Endothelial cell (in vitro differentiated cells): ENCODE measurements around the gene IGF2BP2. TPM values are rescaled to one million over a fixed set of nuclear protein-coding genes. Genes with fewer than 3 reads are reported as not detected.

Source experiments
- DNase-seq: peaks from one replicate; pipeline ENCODE4 v3.0.0; 2021; ENCODE audit warnings: low spot score
- H3K27ac Mint-ChIP-seq: one replicate; pipeline ENCODE4 v1.8.0; 2021; ENCODE audit warnings: mixed read lengths, inconsistent platforms; ENCODE audit not compliant: unreplicated experiment
- H3K27me3 Mint-ChIP-seq: one replicate; pipeline ENCODE4 v1.8.0; 2021; ENCODE audit warnings: mild to moderate bottlenecking, moderate library complexity, mixed read lengths, inconsistent platforms; ENCODE audit not compliant: unreplicated experiment
- H3K36me3 Mint-ChIP-seq: one replicate; pipeline ENCODE4 v1.8.0; 2021; ENCODE audit warnings: mild to moderate bottlenecking, low read depth, mixed read lengths, inconsistent platforms; ENCODE audit not compliant: unreplicated experiment
- H3K4me1 Mint-ChIP-seq: one replicate; pipeline ENCODE4 v1.8.0; 2021; ENCODE audit warnings: mild to moderate bottlenecking, mixed read lengths, inconsistent platforms; ENCODE audit not compliant: unreplicated experiment
- H3K4me3 Mint-ChIP-seq: one replicate; pipeline ENCODE4 v1.8.0; 2021; ENCODE audit warnings: mild to moderate bottlenecking, mixed read lengths, inconsistent platforms; ENCODE audit not compliant: unreplicated experiment
- H3K9me3 Mint-ChIP-seq: one replicate; pipeline ENCODE4 v1.8.0; 2021; ENCODE audit warnings: mixed read lengths, inconsistent platforms; ENCODE audit not compliant: unreplicated experiment
- total RNA-seq: library from RNA; stranded (reverse); fragmentation: NEBNext Ultra II Directional; extraction: Animal tissue kit (Norgen Biotek cat#: 25700); gene quantifications from one replicate; pipeline ENCODE4 v1.2.1, GENCODE V29; 2021; ENCODE audit not compliant: unreplicated experiment
- TF ChIP-seq, protein P1 (sequence below): fragments of 200-600 bp; sonication (generic); IDR thresholded peaks from one replicate; pipeline ENCODE4 v1.5.0; 2021; ENCODE audit warnings: antibody characterized with exemption; ENCODE audit not compliant: unreplicated experiment

Gene IGF2BP2
- total RNA-seq, 1 donor from 2014 or later: 165 TPM

GRCh38 chr3:185732782-185733181, 92.1 kb downstream of the IGF2BP2 start:
- H3K4me1 Mint-ChIP-seq: peaks cover 61% of the 10 kb centered on the region
- H3K4me3 Mint-ChIP-seq: peak overlapping the region; percentile 72
- no peak for DNase-seq
- H3K9me3 Mint-ChIP-seq: no peaks in the 10 kb centered on the region
- H3K36me3 Mint-ChIP-seq: peaks cover 6% of the 10 kb centered on the region
- H3K27me3 Mint-ChIP-seq: peaks cover 9% of the 10 kb centered on the region
- TF ChIP-seq, protein P1, sequence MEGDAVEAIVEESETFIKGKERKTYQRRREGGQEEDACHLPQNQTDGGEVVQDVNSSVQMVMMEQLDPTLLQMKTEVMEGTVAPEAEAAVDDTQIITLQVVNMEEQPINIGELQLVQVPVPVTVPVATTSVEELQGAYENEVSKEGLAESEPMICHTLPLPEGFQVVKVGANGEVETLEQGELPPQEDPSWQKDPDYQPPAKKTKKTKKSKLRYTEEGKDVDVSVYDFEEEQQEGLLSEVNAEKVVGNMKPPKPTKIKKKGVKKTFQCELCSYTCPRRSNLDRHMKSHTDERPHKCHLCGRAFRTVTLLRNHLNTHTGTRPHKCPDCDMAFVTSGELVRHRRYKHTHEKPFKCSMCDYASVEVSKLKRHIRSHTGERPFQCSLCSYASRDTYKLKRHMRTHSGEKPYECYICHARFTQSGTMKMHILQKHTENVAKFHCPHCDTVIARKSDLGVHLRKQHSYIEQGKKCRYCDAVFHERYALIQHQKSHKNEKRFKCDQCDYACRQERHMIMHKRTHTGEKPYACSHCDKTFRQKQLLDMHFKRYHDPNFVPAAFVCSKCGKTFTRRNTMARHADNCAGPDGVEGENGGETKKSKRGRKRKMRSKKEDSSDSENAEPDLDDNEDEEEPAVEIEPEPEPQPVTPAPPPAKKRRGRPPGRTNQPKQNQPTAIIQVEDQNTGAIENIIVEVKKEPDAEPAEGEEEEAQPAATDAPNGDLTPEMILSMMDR: no peak
- H3K27ac Mint-ChIP-seq: peak overlapping the region; percentile 98

GRCh38 chr3:185730550-185730949, 94.3 kb downstream of the IGF2BP2 start:
- Mint-ChIP-seq H3K36me3 (peaks cover 6% of the 10 kb centered on the region), H3K27me3 (peaks cover 9% of the 10 kb centered on the region), H3K9me3 (no peaks in the 10 kb centered on the region), H3K4me3 (no peak overlapping the region), H3K4me1 (peaks cover 66% of the 10 kb centered on the region), H3K27ac (peak overlapping the region; percentile 34)
- DNase-seq: no peak
- TF ChIP-seq, protein P1: no peak

DNA sequence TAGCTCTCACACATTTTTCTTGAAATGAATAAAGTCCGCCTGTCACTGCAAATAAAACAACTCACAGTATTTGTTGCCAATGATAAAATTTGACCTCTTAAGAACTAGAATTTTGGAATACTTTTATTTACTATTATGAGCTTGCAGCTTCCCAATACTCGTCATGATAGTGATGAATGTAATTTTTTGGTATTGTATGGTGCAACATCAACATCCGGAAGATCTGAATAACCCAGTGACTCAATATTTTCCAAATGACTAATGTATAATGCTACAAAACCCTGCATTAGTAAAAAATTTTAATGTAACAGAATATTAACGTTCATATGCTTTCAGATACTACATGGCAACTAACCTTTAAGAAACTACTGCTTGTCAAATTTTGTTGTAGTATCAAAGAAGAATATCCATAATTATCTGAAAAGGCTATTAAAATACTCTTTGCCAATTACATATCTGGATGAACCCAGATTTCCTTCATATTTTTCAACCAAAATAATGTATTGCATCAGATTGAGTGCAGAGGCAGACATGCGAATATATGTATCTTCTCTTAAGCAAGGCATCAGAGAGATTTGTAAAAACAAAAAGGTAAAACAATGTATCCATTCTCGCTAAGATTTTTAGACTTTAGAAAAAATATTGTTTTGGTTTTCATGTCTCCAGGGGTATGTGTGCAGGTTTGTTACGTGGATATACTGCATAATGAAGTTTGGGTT, 95.3 kb downstream of the IGF2BP2 start:
- no peak for DNase-seq
- Mint-ChIP-seq H3K27ac (peak overlapping the region; percentile 26), H3K36me3 (peaks cover 11% of the 10 kb centered on the region), H3K4me1 (peaks cover 73% of the 10 kb centered on the region), H3K4me3 (no peak overlapping the region), H3K9me3 (no peaks in the 10 kb centered on the region), H3K27me3 (peaks cover 12% of the 10 kb centered on the region)
- TF ChIP-seq, protein P1: no peak

DNA sequence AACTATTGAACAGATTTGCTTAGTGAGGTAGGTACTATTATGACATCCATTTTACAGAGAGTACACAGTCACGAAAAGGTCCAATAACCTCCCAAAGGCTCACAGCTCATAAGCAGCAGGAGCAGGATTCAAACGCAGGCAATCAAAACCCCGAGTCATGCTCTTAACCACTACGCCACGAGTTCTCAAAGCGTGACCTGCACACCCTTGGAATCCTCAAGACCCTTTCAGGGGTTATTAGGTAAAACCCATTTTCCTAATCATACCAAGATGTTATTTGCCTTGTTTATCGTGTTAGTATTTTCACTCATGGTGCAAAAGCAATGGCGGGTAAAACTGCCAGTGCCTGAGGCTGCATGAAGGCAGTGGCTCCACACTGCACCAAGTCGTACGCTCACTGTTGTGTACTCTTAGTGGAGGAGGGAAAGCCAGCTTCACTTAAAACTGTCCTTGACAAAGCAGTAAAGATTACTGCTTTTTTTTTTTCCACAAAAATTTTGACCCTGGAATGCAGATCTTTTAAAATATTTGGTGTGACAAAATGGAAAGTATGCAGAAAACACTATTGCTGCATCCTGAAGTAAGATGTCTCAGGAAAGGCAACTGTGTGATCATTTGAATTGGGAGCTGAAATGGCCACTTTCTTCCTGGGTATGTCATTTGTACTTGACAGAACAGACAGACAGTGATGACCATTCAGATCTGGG, 96.1 kb downstream of the IGF2BP2 start:
- TF ChIP-seq, protein P1: no peak
- peaks cover 14% of the 10 kb centered on the region for H3K27me3 Mint-ChIP-seq
- DNase-seq: no peak
- H3K4me1 Mint-ChIP-seq: peaks cover 69% of the 10 kb centered on the region
- H3K9me3 Mint-ChIP-seq: no peaks in the 10 kb centered on the region
- H3K4me3 Mint-ChIP-seq: no peak overlapping the region
- no peak overlapping the region for H3K27ac Mint-ChIP-seq
- peaks cover 16% of the 10 kb centered on the region for H3K36me3 Mint-ChIP-seq

DNA sequence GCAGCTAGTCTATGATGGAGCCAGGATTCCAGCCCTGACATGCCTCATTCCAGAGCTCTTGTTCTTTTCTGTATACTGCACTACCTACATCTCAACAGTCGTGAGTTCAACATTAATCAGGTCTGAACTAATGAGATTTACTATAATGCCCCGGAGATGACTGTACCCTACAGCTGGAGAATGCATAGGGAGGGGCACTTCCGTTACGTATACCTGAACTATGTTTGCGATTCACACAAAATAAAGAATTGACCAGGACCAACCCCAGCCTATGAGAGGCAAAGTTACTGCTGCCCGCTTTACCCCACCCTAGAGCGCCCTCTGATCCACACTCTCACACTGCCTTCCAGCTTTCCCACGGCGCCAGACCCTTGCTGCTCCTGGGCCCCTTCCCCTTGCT, 97.0 kb downstream of the IGF2BP2 start:
- H3K36me3 Mint-ChIP-seq: peaks cover 20% of the 10 kb centered on the region
- H3K27me3 Mint-ChIP-seq: peaks cover 12% of the 10 kb centered on the region
- DNase-seq: no peak
- no peak overlapping the region for H3K4me3 Mint-ChIP-seq
- TF ChIP-seq, protein P1: no peak
- H3K9me3 Mint-ChIP-seq: no peaks in the 10 kb centered on the region
- H3K4me1 Mint-ChIP-seq: peaks cover 69% of the 10 kb centered on the region
- no peak overlapping the region for H3K27ac Mint-ChIP-seq
